Hepatocyte (in vitro differentiated cells): ENCODE results near the gene MEP1B. TPM values are rescaled to one million over a fixed set of nuclear protein-coding genes. Genes with fewer than 3 reads are reported as not detected.

Experiments used
- DNase-seq: peaks from one replicate; pipeline ENCODE4 v3.0.0-alpha.2; 2016; ENCODE audit warnings: low spot score
- H2AFZ ChIP-seq: fragments of 200-600 bp; sonication (generic); 2 replicates; pipeline ENCODE4 v1.6.0; 2016; ENCODE audit warnings: antibody characterized with exemption, mild to moderate bottlenecking
- H3K27ac ChIP-seq: fragments of 200-600 bp; sonication (generic); 2 replicates; pipeline ENCODE4 v1.5.1; 2016; ENCODE audit warnings: mild to moderate bottlenecking
- H3K27me3 ChIP-seq: fragments of 200-600 bp; sonication (generic); 2 replicates; pipeline ENCODE4 v1.6.1; 2016
- H3K36me3 ChIP-seq: fragments of 200-600 bp; sonication (generic); replicated peaks from 2 replicates; pipeline ENCODE4 v1.5.1; 2016; ENCODE audit warnings: low read depth; ENCODE audit not compliant: insufficient read depth
- H3K4me1 ChIP-seq: fragments of 200-600 bp; sonication (generic); 2 replicates; pipeline ENCODE4 v1.5.1; 2016; ENCODE audit warnings: mild to moderate bottlenecking, moderate library complexity; ENCODE audit not compliant: insufficient read depth
- H3K4me2 ChIP-seq: fragments of 200-600 bp; sonication (generic); 2 replicates; pipeline ENCODE4 v1.6.0; 2016
- H3K4me3 ChIP-seq: fragments of 200-600 bp; sonication (generic); 2 replicates; pipeline ENCODE4 v1.5.1; 2016; ENCODE audit warnings: mild to moderate bottlenecking
- H3K79me2 ChIP-seq: fragments of 200-600 bp; sonication (generic); 2 replicates; pipeline ENCODE4 v1.6.0; 2017; ENCODE audit warnings: mild to moderate bottlenecking
- H3K9me2 ChIP-seq: fragments of 200-600 bp; sonication (generic); replicated peaks from 2 replicates; pipeline ENCODE4 v1.6.0; 2017; ENCODE audit warnings: mild to moderate bottlenecking; ENCODE audit not compliant: insufficient read depth
- H3K9me3 ChIP-seq: fragments of 200-600 bp; sonication (generic); 2 replicates; pipeline ENCODE4 v1.5.1; 2016; ENCODE audit warnings: low read depth, mild to moderate bottlenecking
- H4K20me1 ChIP-seq: fragments of 200-600 bp; sonication (generic); 2 replicates; pipeline ENCODE4 v1.6.0; 2016; ENCODE audit warnings: mild to moderate bottlenecking; ENCODE audit not compliant: insufficient read depth, poor library complexity, severe bottlenecking
- EZH2 ChIP-seq: fragments of 200-600 bp; sonication (generic); IDR thresholded peaks from 2 replicates; pipeline ENCODE4 v1.6.1; 2016; ENCODE audit warnings: antibody characterized with exemption, mild to moderate bottlenecking, borderline replicate concordance
- EZH2phosphoT487 ChIP-seq: fragments of 200-600 bp; sonication (generic); IDR thresholded peaks from one replicate; pipeline ENCODE4 v1.6.1; 2018; ENCODE audit warnings: antibody characterized with exemption, mild to moderate bottlenecking, low read depth, moderate library complexity; ENCODE audit not compliant: unreplicated experiment, severe bottlenecking
- WGBS: methylation state at CpG from one replicate; pipeline ENCODE4 v1.1.6; 2016; ENCODE audit warnings: low lambda C conversion rate; ENCODE audit errors: missing lambda C conversion rate; 5-methylcytosine and 5-hydroxymethylcytosine counted together
- polyA plus RNA-seq: library from polyadenylated mRNA; unstranded; fragments of >200 nt; fragmentation: Nextera tagmentation; extraction: Ambion mirVana; gene quantifications from 2 replicates; pipeline ENCODE4 v1.2.1, GENCODE V29; 2016
- total RNA-seq: library from RNA; depleted of rRNA; stranded (reverse); fragments of >200 nt; gene quantifications from 2 replicates; pipeline ENCODE4 v1.2.3, GENCODE V29; 2014
- TF ChIP-seq, protein P1 (sequence below): fragments of 200-600 bp; sonication (generic); IDR thresholded peaks from 2 replicates; pipeline ENCODE4 v1.5.1; 2016; ENCODE audit warnings: antibody characterized with exemption, mild to moderate bottlenecking; ENCODE audit not compliant: poor library complexity

The MEP1B gene
- total and polyA plus RNA-seq, 2 experiments from 2014 or later: 0.22 to 2.3 TPM

DNA sequence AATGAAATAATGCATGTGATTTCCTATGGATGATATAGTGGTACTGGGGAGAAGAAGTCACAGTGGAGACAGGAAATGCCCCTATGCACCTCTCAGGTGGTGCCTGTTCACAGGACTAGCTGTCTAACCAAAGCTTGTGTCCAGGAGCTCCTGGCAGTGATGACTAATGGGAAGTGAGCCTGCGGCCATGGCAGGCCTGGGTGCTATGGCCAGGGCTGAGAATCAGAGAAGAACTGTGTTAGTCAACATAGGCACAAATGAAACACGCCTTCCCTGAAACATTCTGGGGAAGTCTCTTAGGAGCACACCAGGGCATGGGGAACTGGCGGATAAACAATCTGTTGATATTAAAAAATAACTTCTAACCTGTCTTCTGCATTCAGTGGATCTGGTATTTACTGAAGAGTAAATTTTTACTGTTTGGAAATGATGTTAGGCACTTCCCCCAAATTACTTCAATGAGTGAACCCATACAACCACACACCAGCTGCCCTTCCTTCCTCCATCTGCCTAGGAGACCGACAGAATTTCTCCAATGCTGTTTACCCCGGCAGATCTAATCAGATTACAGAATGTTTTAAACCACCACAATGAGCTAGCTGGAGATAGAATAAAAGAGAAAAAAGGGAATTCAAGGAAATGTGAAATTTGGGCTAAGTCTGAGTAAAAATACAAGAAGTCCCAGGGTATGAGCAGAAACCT is 67.4 kb downstream of the MEP1B start:
- Histone ChIP-seq H3K36me3 (no peaks in the 10 kb centered on the region), H3K27me3 (no peaks in the 10 kb centered on the region), H2AFZ (no peak overlapping the region), H3K4me2 (no peak overlapping the region), H3K79me2 (no peaks in the 10 kb centered on the region), H3K27ac (no peak overlapping the region), H3K4me3 (no peak overlapping the region), H3K4me1 (peaks cover 6% of the 10 kb centered on the region), H3K9me2 (no peaks in the 10 kb centered on the region), H3K9me3 (no peaks in the 10 kb centered on the region), H4K20me1 (no peaks in the 10 kb centered on the region)
- no peak for DNase-seq
- 85% methylated on average over 5 of the region's 5 CpGs for WGBS
- no peak for TF ChIP-seq EZH2phosphoT487

DNA sequence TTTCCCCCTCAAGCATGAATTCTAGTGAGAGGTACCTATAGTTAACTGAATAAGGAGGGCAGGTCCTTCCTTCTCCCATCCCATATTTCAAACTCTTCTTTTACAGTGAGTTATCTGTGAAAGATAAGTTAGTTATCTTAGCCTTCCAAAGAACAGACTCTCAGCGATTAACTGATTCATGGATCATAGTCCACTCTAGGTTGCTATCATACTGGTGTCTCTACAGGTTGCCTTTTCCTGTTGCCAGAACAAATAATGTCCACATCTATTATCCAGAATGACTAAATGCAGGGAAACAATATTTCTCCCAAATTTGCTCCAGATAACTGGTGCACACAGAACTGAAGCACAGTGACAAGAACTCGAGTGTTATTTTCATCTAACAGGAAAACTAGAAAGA is 68.3 kb downstream of the MEP1B start:
- H3K9me2 ChIP-seq: no peaks in the 10 kb centered on the region
- no peak for DNase-seq
- H3K79me2 ChIP-seq: no peaks in the 10 kb centered on the region
- no peak overlapping the region for H3K4me2 ChIP-seq
- H3K4me1 ChIP-seq: peaks cover 6% of the 10 kb centered on the region
- no peaks in the 10 kb centered on the region for H3K9me3 ChIP-seq
- H3K36me3 ChIP-seq: no peaks in the 10 kb centered on the region
- H3K4me3 ChIP-seq: no peak overlapping the region
- no peaks in the 10 kb centered on the region for H4K20me1 ChIP-seq
- 72% methylated on average over 2 of the region's 2 CpGs for WGBS
- no peak overlapping the region for H2AFZ ChIP-seq
- H3K27ac ChIP-seq: peak overlapping the region; percentile 44
- no peak for TF ChIP-seq EZH2
- TF ChIP-seq EZH2phosphoT487: no peak
- TF ChIP-seq, protein P1, sequence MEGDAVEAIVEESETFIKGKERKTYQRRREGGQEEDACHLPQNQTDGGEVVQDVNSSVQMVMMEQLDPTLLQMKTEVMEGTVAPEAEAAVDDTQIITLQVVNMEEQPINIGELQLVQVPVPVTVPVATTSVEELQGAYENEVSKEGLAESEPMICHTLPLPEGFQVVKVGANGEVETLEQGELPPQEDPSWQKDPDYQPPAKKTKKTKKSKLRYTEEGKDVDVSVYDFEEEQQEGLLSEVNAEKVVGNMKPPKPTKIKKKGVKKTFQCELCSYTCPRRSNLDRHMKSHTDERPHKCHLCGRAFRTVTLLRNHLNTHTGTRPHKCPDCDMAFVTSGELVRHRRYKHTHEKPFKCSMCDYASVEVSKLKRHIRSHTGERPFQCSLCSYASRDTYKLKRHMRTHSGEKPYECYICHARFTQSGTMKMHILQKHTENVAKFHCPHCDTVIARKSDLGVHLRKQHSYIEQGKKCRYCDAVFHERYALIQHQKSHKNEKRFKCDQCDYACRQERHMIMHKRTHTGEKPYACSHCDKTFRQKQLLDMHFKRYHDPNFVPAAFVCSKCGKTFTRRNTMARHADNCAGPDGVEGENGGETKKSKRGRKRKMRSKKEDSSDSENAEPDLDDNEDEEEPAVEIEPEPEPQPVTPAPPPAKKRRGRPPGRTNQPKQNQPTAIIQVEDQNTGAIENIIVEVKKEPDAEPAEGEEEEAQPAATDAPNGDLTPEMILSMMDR: no peak
- no peaks in the 10 kb centered on the region for H3K27me3 ChIP-seq

DNA sequence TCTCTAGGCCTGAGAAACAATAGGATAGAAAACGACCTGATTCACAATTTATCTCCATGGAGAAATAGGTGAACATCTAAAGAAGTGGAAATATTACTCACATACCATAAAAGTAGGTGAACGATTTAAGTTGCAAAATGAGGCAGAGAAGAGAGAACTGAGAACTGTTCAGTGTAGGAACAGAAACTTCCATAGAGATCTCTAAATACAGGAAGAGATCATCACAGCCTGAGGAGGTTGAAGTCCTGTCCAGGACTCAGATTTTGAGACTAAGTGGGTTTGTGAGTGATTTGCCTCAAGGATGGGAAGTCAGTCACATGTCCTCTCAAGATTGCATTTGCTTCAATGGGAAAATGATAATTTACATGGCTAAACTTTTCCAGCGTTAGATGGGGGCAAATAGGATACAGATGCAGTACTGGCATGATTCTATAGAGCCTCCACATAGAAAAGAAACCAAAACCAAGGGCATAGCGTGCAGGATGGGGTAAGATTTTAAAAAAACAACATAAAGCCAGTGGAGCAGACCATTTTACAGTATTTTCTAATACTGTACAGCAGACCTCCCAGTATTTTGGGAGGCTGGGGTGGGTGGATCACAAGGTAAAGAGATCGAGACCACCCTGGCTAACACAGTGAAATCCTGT is 68.8 kb downstream of the MEP1B start:
- Histone ChIP-seq H3K79me2 (no peaks in the 10 kb centered on the region), H3K27ac (peak overlapping the region; percentile 44)
- DNase-seq: no peak

DNA sequence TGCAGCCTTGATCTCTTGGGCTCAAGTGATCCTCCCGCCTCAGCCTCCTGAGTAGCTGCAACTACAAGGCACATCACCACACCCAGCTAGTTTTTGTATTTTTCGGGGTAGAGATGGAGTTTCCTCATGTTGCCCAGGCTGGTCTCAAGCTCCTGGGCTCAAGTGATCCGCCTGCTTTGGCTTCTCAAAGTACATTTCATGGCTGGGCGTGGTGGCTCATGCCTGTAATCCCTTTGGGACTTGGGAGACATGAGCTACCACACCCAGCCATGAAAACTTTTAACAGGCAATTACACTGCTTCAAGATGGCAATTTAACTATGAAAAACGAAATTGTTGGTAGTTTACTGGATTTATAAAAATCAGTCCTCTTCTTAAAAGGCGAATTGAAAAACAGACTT is 69.7 kb downstream of the MEP1B start:
- DNase-seq: no peak
- Histone ChIP-seq H3K9me3 (no peaks in the 10 kb centered on the region), H3K4me3 (no peak overlapping the region), H3K27me3 (no peaks in the 10 kb centered on the region), H2AFZ (no peak overlapping the region), H4K20me1 (no peaks in the 10 kb centered on the region), H3K4me2 (no peak overlapping the region), H3K4me1 (peaks cover 6% of the 10 kb centered on the region), H3K9me2 (no peaks in the 10 kb centered on the region), H3K36me3 (no peaks in the 10 kb centered on the region), H3K79me2 (no peaks in the 10 kb centered on the region), H3K27ac (no peak overlapping the region)
- no peak for TF ChIP-seq EZH2
- TF ChIP-seq EZH2phosphoT487: no peak
- TF ChIP-seq, protein P1: no peak
- WGBS: 81% methylated on average over 6 of the region's 6 CpGs

More for the DNA sequence above, 68.8 kb downstream of the MEP1B start:
- H2AFZ ChIP-seq: no peak overlapping the region
- no peaks in the 10 kb centered on the region for H4K20me1 ChIP-seq
- no peaks in the 10 kb centered on the region for H3K9me3 ChIP-seq
- H3K4me1 ChIP-seq: peaks cover 6% of the 10 kb centered on the region
- TF ChIP-seq EZH2 (no peak), EZH2phosphoT487 (no peak)
- TF ChIP-seq, protein P1: no peak
- no peaks in the 10 kb centered on the region for H3K27me3 ChIP-seq
- H3K4me2 ChIP-seq: no peak overlapping the region
- no peaks in the 10 kb centered on the region for H3K9me2 ChIP-seq
- no peaks in the 10 kb centered on the region for H3K36me3 ChIP-seq
- 77% methylated on average over 5 of the region's 5 CpGs for WGBS
- H3K4me3 ChIP-seq: no peak overlapping the region
